MM.1S (cell line): Measurements from ENCODE around the gene BROX.

Experiments
- EZH2 ChIP-seq: fragments of 300-600 bp; sonication (generic); optimal IDR thresholded peaks from 2 replicates; pipeline ENCODE3; 2017; ENCODE audit warnings: low read depth, mild to moderate bottlenecking, antibody characterized with exemption, low read length, mixed read lengths
- EZH2phosphoT487 ChIP-seq: fragments of 300-600 bp; sonication (generic); IDR thresholded peaks from 2 replicates; pipeline ENCODE4 v1.6.1; 2018; ENCODE audit warnings: antibody characterized with exemption, low read length
- TF ChIP-seq, protein P1 (sequence below): fragments of 300-600 bp; sonication (generic); IDR thresholded peaks from 2 replicates; pipeline ENCODE4 v1.5.1; 2016; ENCODE audit warnings: antibody characterized with exemption, low read length, mixed read lengths

GRCh38 chr1:222739465-222739864, 27.1 kb downstream of the BROX start:
- TF ChIP-seq, protein P1, sequence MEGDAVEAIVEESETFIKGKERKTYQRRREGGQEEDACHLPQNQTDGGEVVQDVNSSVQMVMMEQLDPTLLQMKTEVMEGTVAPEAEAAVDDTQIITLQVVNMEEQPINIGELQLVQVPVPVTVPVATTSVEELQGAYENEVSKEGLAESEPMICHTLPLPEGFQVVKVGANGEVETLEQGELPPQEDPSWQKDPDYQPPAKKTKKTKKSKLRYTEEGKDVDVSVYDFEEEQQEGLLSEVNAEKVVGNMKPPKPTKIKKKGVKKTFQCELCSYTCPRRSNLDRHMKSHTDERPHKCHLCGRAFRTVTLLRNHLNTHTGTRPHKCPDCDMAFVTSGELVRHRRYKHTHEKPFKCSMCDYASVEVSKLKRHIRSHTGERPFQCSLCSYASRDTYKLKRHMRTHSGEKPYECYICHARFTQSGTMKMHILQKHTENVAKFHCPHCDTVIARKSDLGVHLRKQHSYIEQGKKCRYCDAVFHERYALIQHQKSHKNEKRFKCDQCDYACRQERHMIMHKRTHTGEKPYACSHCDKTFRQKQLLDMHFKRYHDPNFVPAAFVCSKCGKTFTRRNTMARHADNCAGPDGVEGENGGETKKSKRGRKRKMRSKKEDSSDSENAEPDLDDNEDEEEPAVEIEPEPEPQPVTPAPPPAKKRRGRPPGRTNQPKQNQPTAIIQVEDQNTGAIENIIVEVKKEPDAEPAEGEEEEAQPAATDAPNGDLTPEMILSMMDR, result no peak
- TF ChIP-seq EZH2phosphoT487, result no peak
- TF ChIP-seq EZH2, result no peak
